ENCODE data around the gene PPARD.

Gene PPARD

GRCh38 chr6:35452183-35453090 is 110.1 kb downstream of the PPARD start, which contains the start of gene FANCE:
FANCE (plus strand) TSS chr6:35452338; CDS start chr6:35452546, 208 bp downstream.
- peaks cover 7% of the 10 kb centered on the region for H3K4me1 ChIP-seq (ENCODE audit: insufficient read depth, insufficient read length)
- peak within 1 kb of the TSS; percentile 65 for H3K4me3 ChIP-seq (ENCODE audit: insufficient read length, low read depth)
- no peaks in the 10 kb centered on the region for H3K27me3 ChIP-seq (ENCODE audit: insufficient read depth, insufficient read length)
- H3K9me3 ChIP-seq (ENCODE audit: insufficient read depth, low read length), result no peaks in the 10 kb centered on the region
- peak; percentile 87 for DNase-seq (ENCODE audit: low read depth, low spot score)
- TF ChIP-seq ZNF274 (IDR thresholded peaks at IDR 0.05; ENCODE audit: low read depth, low read length) (no peak), YY1 (IDR thresholded peaks at IDR 0.05; ENCODE audit: insufficient read depth, insufficient read length) (no peak), SUZ12 (IDR thresholded peaks at IDR 0.05; ENCODE audit: extremely low read depth, insufficient read depth, insufficient read length) (no peak)
- H3K36me3 ChIP-seq (ENCODE audit: insufficient read depth, insufficient read length, low read length), result peaks cover 19% of the 10 kb centered on the region
- H3K9ac ChIP-seq (ENCODE audit: insufficient read length, low read depth), result peak within 1 kb of the TSS; percentile 70

DNA sequence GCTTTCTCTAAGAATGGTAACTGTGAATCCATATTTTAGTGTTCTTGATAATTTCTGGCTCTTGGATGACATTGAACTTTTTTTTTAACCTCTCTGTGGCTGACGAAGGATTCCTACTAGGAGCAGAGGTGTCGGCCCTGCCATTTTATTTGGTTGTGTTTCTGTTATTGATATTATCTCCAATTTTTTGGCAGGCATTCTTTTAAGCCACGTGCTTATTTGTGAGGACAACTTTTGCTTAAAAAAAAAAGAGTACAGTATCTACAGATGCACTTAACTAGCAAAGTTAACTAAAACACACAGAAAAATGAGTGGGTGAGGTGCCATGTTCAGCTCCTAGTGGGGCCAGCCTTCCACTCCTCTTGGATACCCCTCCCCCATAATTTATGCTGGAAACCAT is 110.9 kb downstream of the PPARD start:
- Histone ChIP-seq H3K27me3 (ENCODE audit: insufficient read depth, insufficient read length) (no peaks in the 10 kb centered on the region), H3K9ac (ENCODE audit: insufficient read length, low read depth) (peak overlapping the region; percentile 70), H3K36me3 (ENCODE audit: insufficient read depth, insufficient read length, low read length) (peaks cover 27% of the 10 kb centered on the region), H3K9me3 (ENCODE audit: insufficient read depth, low read length) (no peaks in the 10 kb centered on the region), H3K4me3 (ENCODE audit: insufficient read length, low read depth) (peak overlapping the region; percentile 65), H3K4me1 (ENCODE audit: insufficient read depth, insufficient read length) (peaks cover 7% of the 10 kb centered on the region)
- DNase-seq (ENCODE audit: low read depth, low spot score), result no peak
- no peak for TF ChIP-seq ZNF274 (IDR thresholded peaks at IDR 0.05; ENCODE audit: low read depth, low read length)
- TF ChIP-seq SUZ12 (IDR thresholded peaks at IDR 0.05; ENCODE audit: extremely low read depth, insufficient read depth, insufficient read length), result no peak
- TF ChIP-seq YY1 (IDR thresholded peaks at IDR 0.05; ENCODE audit: insufficient read depth, insufficient read length), result no peak

- Histone ChIP-seq H3K4me3 (ENCODE audit: insufficient read length, low read depth) (no peak overlapping the region), H3K4me1 (ENCODE audit: insufficient read depth, insufficient read length) (peaks cover 7% of the 10 kb centered on the region), H3K9me3 (ENCODE audit: insufficient read depth, low read length) (no peaks in the 10 kb centered on the region), H3K27me3 (ENCODE audit: insufficient read depth, insufficient read length) (no peaks in the 10 kb centered on the region), H3K36me3 (ENCODE audit: insufficient read depth, insufficient read length, low read length) (peaks cover 36% of the 10 kb centered on the region), H3K9ac (ENCODE audit: insufficient read length, low read depth) (peak overlapping the region; percentile 51)
- DNase-seq (ENCODE audit: low read depth, low spot score), result no peak
- TF ChIP-seq ZNF274 (IDR thresholded peaks at IDR 0.05; ENCODE audit: low read depth, low read length) (no peak), SUZ12 (IDR thresholded peaks at IDR 0.05; ENCODE audit: extremely low read depth, insufficient read depth, insufficient read length) (no peak), YY1 (IDR thresholded peaks at IDR 0.05; ENCODE audit: insufficient read depth, insufficient read length) (no peak)
Observed at GRCh38 chr6:35454391-35455110, 112.2 kb downstream of the PPARD start.

- Histone ChIP-seq H3K36me3 (ENCODE audit: insufficient read depth, insufficient read length, low read length) (peaks cover 47% of the 10 kb centered on the region), H3K4me1 (ENCODE audit: insufficient read depth, insufficient read length) (peaks cover 7% of the 10 kb centered on the region), H3K27me3 (ENCODE audit: insufficient read depth, insufficient read length) (no peaks in the 10 kb centered on the region), H3K9ac (ENCODE audit: insufficient read length, low read depth) (no peak overlapping the region), H3K4me3 (ENCODE audit: insufficient read length, low read depth) (no peak overlapping the region), H3K9me3 (ENCODE audit: insufficient read depth, low read length) (no peaks in the 10 kb centered on the region)
- TF ChIP-seq YY1 (IDR thresholded peaks at IDR 0.05; ENCODE audit: insufficient read depth, insufficient read length), result no peak
- TF ChIP-seq SUZ12 (IDR thresholded peaks at IDR 0.05; ENCODE audit: extremely low read depth, insufficient read depth, insufficient read length), result no peak
- no peak for TF ChIP-seq ZNF274 (IDR thresholded peaks at IDR 0.05; ENCODE audit: low read depth, low read length)
- no peak for DNase-seq (ENCODE audit: low read depth, low spot score)
Observed at GRCh38 chr6:35457907-35458306, 115.5 kb downstream of the PPARD start.

DNA sequence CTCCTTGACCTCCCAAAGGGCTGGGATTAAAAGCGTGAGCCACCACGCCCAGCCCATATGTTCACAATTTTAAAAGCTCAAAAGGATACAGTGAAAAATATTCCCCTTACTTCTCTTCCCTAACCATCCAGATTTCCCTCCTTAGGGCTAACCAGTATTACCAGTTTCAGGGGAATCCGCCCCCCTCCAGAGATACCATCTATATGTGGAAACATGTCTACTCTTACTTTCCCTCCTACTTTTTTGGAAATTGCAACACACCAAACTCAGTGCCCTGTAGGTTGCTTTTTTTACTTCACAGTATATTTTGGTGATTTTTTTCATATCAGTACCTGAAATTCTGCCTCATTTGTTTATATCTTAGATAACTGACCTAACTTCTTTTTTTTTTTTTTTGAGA is 118.9 kb downstream of the PPARD start:
- no peak overlapping the region for H3K4me3 ChIP-seq (ENCODE audit: insufficient read length, low read depth)
- H3K36me3 ChIP-seq (ENCODE audit: insufficient read depth, insufficient read length, low read length), result peaks cover 44% of the 10 kb centered on the region
- no peaks in the 10 kb centered on the region for H3K4me1 ChIP-seq (ENCODE audit: insufficient read depth, insufficient read length)
- DNase-seq (ENCODE audit: low read depth, low spot score), result no peak
- no peaks in the 10 kb centered on the region for H3K9me3 ChIP-seq (ENCODE audit: insufficient read depth, low read length)
- TF ChIP-seq YY1 (IDR thresholded peaks at IDR 0.05; ENCODE audit: insufficient read depth, insufficient read length), result no peak
- no peak for TF ChIP-seq SUZ12 (IDR thresholded peaks at IDR 0.05; ENCODE audit: extremely low read depth, insufficient read depth, insufficient read length)
- no peak for TF ChIP-seq ZNF274 (IDR thresholded peaks at IDR 0.05; ENCODE audit: low read depth, low read length)
- no peak overlapping the region for H3K9ac ChIP-seq (ENCODE audit: insufficient read length, low read depth)
- H3K27me3 ChIP-seq (ENCODE audit: insufficient read depth, insufficient read length), result no peaks in the 10 kb centered on the region

GRCh38 chr6:35463292-35463691 is 120.9 kb downstream of the PPARD start:
- Histone ChIP-seq H3K36me3 (ENCODE audit: insufficient read depth, insufficient read length, low read length) (peaks cover 37% of the 10 kb centered on the region), H3K9me3 (ENCODE audit: insufficient read depth, low read length) (no peaks in the 10 kb centered on the region), H3K4me3 (ENCODE audit: insufficient read length, low read depth) (no peak overlapping the region), H3K27me3 (ENCODE audit: insufficient read depth, insufficient read length) (no peaks in the 10 kb centered on the region), H3K4me1 (ENCODE audit: insufficient read depth, insufficient read length) (no peaks in the 10 kb centered on the region), H3K9ac (ENCODE audit: insufficient read length, low read depth) (no peak overlapping the region)
- no peak for DNase-seq (ENCODE audit: low read depth, low spot score)
- TF ChIP-seq SUZ12 (IDR thresholded peaks at IDR 0.05; ENCODE audit: extremely low read depth, insufficient read depth, insufficient read length) (no peak), YY1 (IDR thresholded peaks at IDR 0.05; ENCODE audit: insufficient read depth, insufficient read length) (no peak), ZNF274 (IDR thresholded peaks at IDR 0.05; ENCODE audit: low read depth, low read length) (no peak)

DNA sequence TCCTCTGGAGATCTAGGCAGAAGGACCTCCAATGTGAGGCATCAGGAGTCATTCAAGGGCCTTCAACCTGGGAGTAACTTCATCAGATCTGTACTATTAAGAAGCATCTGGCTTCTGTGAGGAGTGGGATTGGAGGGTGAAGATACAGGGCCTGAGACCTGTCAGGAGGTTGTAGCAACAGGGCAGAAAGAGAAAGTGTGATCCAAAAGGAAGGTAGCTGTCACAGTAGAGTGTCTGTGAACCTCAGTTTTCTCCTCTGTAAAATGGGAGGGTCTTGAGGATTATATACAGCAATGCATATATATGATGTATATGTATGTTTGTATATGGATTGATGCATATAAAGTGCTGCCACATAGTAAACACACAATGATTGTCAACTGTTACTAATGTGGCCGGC is 123.3 kb downstream of the PPARD start:
- Histone ChIP-seq H3K4me3 (ENCODE audit: insufficient read length, low read depth) (no peak overlapping the region), H3K4me1 (ENCODE audit: insufficient read depth, insufficient read length) (no peaks in the 10 kb centered on the region), H3K9ac (ENCODE audit: insufficient read length, low read depth) (no peak overlapping the region), H3K9me3 (ENCODE audit: insufficient read depth, low read length) (no peaks in the 10 kb centered on the region), H3K36me3 (ENCODE audit: insufficient read depth, insufficient read length, low read length) (peaks cover 46% of the 10 kb centered on the region), H3K27me3 (ENCODE audit: insufficient read depth, insufficient read length) (no peaks in the 10 kb centered on the region)
- no peak for DNase-seq (ENCODE audit: low read depth, low spot score)
- TF ChIP-seq YY1 (IDR thresholded peaks at IDR 0.05; ENCODE audit: insufficient read depth, insufficient read length), result no peak
- no peak for TF ChIP-seq ZNF274 (IDR thresholded peaks at IDR 0.05; ENCODE audit: low read depth, low read length)
- TF ChIP-seq SUZ12 (IDR thresholded peaks at IDR 0.05; ENCODE audit: extremely low read depth, insufficient read depth, insufficient read length), result no peak
